ENCODE results near the gene OSBPL5.
"Not testable (repeated sequence)": the region's sequence is repeated elsewhere in the genome, so short reads cannot be mapped to it uniquely, and the experiment has no call there.

DNA sequence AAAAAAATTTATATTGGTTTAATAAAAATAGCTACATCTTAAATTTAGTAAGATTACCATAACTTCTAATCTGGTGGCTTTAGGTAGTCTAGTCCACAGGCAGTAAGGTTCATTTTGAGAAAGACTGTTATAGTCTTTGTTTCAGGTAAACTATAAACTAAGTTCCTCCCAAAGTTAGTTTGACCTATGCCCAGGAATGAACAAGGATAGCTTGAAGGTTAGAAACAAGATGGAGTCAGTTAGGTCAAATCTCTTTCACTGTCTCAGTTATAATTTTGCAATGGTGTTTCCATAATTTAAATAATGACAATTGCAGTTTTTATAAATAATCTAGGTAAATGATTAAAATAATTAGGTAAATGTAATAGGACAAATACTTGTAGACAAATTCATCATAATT, 51.4 kb downstream of the OSBPL5 start:
- not testable (repeated sequence) for TF ChIP-seq POLR2AphosphoS5 (IDR thresholded peaks at IDR 0.05); POLR2A (IDR thresholded peaks at IDR 0.05; ENCODE audit: low read depth)
- TF ChIP-seq, protein P1, sequence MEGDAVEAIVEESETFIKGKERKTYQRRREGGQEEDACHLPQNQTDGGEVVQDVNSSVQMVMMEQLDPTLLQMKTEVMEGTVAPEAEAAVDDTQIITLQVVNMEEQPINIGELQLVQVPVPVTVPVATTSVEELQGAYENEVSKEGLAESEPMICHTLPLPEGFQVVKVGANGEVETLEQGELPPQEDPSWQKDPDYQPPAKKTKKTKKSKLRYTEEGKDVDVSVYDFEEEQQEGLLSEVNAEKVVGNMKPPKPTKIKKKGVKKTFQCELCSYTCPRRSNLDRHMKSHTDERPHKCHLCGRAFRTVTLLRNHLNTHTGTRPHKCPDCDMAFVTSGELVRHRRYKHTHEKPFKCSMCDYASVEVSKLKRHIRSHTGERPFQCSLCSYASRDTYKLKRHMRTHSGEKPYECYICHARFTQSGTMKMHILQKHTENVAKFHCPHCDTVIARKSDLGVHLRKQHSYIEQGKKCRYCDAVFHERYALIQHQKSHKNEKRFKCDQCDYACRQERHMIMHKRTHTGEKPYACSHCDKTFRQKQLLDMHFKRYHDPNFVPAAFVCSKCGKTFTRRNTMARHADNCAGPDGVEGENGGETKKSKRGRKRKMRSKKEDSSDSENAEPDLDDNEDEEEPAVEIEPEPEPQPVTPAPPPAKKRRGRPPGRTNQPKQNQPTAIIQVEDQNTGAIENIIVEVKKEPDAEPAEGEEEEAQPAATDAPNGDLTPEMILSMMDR (IDR thresholded peaks at IDR 0.05), result not testable (repeated sequence)
